GM19328 (cell line): Measurements from ENCODE around the gene METTL2B.
A peak's percentile ranks its signal among the peaks of the same experiment; 100 is the strongest.
"Not testable (repeated sequence)": the region's sequence is repeated elsewhere in the genome, so short reads cannot be mapped to it uniquely, and the experiment has no call there.

Experiments used
- ATAC-seq: cut with Tn5 transposase; IDR thresholded peaks from one replicate; pipeline ENCODE4 v1.9.1; 2021; ENCODE audit warnings: mild to moderate bottlenecking, moderate library complexity; ENCODE audit not compliant: unreplicated experiment

METTL2B gene

GRCh38 chr7:128523226-128523931 is 46.8 kb downstream of the METTL2B start:
- not testable (repeated sequence) for ATAC-seq

GRCh38 chr7:128523932-128524524 is 47.5 kb downstream of the METTL2B start:
- ATAC-seq: not testable (repeated sequence)

DNA sequence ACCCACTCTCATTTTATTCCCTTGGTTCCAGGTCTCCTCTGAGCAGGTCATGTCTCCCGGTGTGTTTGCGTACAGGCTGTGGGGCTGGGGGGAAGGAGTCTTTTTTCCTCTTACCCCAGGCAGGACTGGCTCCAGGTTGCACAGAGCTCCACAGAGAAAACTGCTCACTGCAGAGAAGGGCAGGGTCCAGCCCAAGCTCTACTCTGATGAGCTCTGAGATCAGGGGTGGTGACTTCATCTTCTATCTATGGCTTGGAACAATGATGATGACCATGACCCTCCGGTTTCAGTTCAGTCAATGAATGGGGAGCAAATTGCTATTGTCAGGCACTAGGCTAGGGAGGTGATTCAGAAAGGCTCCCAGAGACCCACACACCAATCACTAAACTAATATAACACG is 49.0 kb downstream of the METTL2B start:
- ATAC-seq: not testable (repeated sequence)

DNA sequence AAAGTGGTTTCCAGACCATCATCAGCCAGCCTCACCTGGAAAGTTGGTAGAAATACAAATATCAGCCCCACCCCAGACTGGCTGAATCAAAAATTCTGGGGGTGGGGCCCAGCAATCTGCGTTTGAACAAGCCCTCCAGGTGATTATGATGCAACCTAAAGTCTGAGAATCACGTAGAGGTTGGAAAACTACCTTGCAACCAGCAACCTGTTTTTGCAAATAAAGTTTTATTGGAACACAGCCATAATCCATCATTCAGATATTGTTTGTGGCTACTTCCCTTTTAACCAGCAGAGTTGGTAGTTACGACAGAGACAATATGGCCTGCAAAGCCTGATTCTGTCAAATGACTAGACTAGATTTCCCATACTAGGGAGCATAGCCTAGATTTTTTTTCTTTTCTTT is 49.5 kb downstream of the METTL2B start:
- not testable (repeated sequence) for ATAC-seq

GRCh38 chr7:128529191-128529590 is 52.6 kb downstream of the METTL2B start:
- ATAC-seq: not testable (repeated sequence)

GRCh38 chr7:128530121-128530854 is 53.7 kb downstream of the METTL2B start:
- peak; percentile 15 for ATAC-seq

DNA sequence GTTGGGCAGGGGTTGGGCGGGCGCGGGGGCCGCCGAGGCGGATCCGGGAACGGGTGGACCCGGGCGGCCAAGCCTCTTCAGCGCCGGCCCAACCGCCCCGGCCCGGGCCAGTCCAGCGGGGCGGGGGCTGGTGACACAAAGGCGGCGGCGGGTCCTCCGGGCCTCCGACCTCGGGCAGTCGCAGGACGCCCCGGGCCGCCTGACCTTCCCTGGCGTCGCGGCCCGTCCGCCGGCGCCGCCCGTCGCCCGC is 54.2 kb downstream of the METTL2B start:
- ATAC-seq: peak; percentile 27

- peak; percentile 61 for ATAC-seq
These were observed 54.8 kb downstream of the METTL2B start for GRCh38 chr7:128531105-128531954.

GRCh38 chr7:128531955-128532478 is 55.5 kb downstream of the METTL2B start:
- not testable (repeated sequence) for ATAC-seq

DNA sequence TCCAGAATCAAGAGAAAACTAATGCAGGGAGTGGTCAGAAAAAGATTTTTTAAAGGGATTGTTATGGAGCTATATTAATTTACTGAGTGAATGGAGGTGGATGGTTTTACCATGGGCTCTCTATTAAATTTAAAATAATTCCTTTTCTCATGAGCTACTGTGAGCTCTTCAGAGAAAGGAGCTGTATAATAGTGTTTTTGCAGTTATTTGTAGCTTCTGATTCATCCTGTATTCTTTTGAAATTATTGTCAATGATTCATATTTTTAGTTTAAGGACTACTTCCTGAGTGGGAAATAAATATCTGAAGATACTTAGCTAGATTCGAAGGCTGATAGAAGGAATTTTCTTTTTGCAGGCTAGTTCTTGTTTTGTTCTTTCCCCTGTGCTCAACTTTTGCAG is 56.4 kb downstream of the METTL2B start:
- ATAC-seq: not testable (repeated sequence)

DNA sequence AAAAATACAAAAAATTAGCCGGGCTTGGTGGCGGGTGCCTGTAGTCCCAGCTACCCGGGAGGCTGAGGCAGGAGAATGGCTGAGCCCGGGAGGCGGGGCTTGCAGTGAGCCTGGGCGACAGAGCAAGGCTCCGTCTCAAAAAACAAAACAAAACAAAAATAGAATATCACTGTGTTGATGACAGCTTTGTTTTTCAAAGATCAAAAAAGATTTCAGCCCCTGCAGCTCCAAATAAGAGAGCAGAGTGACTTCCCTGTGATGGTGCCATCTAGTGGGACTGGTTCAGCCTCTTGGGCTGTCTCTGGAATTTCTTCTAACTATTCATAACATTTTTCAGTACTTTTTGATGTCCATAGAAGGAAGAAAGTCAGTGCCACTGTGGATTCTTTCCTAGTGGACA is 60.9 kb downstream of the METTL2B start:
- ATAC-seq: not testable (repeated sequence)

- ATAC-seq: not testable (repeated sequence)
These were observed 66.0 kb downstream of the METTL2B start for GRCh38 chr7:128542530-128542929.

GRCh38 chr7:128543300-128543699 is 66.8 kb downstream of the METTL2B start:
- ATAC-seq: not testable (repeated sequence)

GRCh38 chr7:128546319-128546851 is 69.8 kb downstream of the METTL2B start:
- not testable (repeated sequence) for ATAC-seq

DNA sequence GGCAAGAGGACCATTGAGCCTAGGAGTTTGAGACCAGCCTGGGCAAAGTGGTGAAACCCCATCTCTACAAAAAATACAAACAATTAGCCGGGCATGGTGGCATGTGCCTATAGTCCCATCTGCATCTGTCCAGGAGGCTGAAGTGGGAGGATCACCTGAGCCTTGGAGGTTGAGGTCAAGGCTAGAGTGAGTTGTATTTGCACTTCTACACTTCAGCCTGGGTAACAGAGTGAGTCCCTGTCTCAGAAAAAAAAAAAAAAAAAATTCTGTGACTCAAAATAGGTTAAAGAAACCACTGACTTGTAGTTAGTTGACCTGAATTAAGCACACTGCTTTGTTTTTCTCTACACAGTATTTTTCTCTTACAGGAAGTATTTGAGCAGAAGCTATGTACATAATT is 74.4 kb downstream of the METTL2B start:
- no peak for ATAC-seq

GRCh38 chr7:128554394-128554793 is 77.8 kb downstream of the METTL2B start:
- ATAC-seq: not testable (repeated sequence)
